Measurements from ENCODE around the gene PHOX2A. TPM values are rescaled to one million over a fixed set of nuclear protein-coding genes. Genes with fewer than 3 reads are reported as not detected.

The PHOX2A gene
- total RNA-seq, 4 donors from 2014 or later: not detected

- H3K4me1 ChIP-seq: peaks cover 4 to 28% (median 11%) of the 10 kb centered on the region in 4 donors
- DNase-seq: no peak
- no peaks in the 10 kb centered on the region for H3K9me3 ChIP-seq
- peak overlapping the region; percentile 88 to 98 (median 92) for H3K4me3 ChIP-seq
- no peak for TF ChIP-seq POLR2A (IDR thresholded peaks at IDR 0.05)
- TF ChIP-seq, protein P1, sequence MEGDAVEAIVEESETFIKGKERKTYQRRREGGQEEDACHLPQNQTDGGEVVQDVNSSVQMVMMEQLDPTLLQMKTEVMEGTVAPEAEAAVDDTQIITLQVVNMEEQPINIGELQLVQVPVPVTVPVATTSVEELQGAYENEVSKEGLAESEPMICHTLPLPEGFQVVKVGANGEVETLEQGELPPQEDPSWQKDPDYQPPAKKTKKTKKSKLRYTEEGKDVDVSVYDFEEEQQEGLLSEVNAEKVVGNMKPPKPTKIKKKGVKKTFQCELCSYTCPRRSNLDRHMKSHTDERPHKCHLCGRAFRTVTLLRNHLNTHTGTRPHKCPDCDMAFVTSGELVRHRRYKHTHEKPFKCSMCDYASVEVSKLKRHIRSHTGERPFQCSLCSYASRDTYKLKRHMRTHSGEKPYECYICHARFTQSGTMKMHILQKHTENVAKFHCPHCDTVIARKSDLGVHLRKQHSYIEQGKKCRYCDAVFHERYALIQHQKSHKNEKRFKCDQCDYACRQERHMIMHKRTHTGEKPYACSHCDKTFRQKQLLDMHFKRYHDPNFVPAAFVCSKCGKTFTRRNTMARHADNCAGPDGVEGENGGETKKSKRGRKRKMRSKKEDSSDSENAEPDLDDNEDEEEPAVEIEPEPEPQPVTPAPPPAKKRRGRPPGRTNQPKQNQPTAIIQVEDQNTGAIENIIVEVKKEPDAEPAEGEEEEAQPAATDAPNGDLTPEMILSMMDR (IDR thresholded peaks at IDR 0.05): no peak
- no peaks in the 10 kb centered on the region for H3K27me3 ChIP-seq
- H3K27ac ChIP-seq: peak overlapping the region; percentile 94 to 100 (median 98)
- H3K36me3 ChIP-seq: no peaks in the 10 kb centered on the region
These were observed 21.7 kb downstream of the PHOX2A start for GRCh38 chr11:72222106-72222891.

DNA sequence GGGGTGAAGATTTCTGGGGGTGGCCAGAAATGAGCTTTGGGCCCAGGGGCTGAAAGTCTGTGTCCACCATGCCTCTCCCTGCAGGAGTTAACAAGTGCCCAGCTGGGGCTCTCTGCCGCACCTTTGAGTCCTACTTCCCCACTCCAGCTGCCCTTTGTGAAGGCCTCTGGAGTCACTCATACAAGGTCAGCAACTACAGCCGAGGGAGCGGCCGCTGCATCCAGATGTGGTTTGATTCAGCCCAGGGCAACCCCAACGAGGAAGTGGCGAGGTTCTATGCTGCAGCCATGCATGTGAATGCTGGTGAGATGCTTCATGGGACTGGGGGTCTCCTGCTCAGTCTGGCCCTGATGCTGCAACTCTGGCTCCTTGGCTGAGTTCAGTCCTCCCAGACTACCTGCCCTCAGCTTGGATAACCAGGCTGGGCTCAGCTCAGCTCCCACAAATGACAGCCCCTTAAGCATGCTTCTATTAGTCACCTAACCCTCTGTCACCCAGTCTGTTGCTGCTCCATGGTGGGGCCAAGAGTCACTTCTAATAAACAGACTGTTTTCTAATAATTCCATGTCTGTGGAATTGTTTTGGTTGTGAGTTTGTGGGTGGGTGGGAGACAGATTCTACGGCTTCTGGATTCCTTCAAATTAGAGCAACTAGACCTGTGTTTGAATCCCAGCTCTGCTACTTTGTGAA is 22.4 kb downstream of the PHOX2A start:
- no peak overlapping the region for H3K4me3 ChIP-seq
- peak overlapping the region in 1 of 4 donors; percentile 94 for H3K27ac ChIP-seq
- H3K9me3 ChIP-seq: no peaks in the 10 kb centered on the region
- H3K4me1 ChIP-seq: peaks cover 4 to 24% (median 11%) of the 10 kb centered on the region in 4 donors
- peak in 2 of 3 donors; percentile 55 to 65 for DNase-seq
- H3K27me3 ChIP-seq: no peaks in the 10 kb centered on the region
- TF ChIP-seq, protein P1 (IDR thresholded peaks at IDR 0.05): no peak
- TF ChIP-seq POLR2A (IDR thresholded peaks at IDR 0.05): no peak
- no peaks in the 10 kb centered on the region for H3K36me3 ChIP-seq

GRCh38 chr11:72220696-72221363 is 23.1 kb downstream of the PHOX2A start:
- peak in 1 of 3 donors; percentile 49 for DNase-seq
- Histone ChIP-seq H3K27me3 (no peaks in the 10 kb centered on the region), H3K4me3 (no peak overlapping the region), H3K36me3 (no peaks in the 10 kb centered on the region), H3K9me3 (no peaks in the 10 kb centered on the region), H3K4me1 (peaks cover 4 to 17% (median 11%) of the 10 kb centered on the region in 4 donors), H3K27ac (peak overlapping the region in 1 of 4 donors; percentile 94)
- TF ChIP-seq POLR2A (IDR thresholded peaks at IDR 0.05): no peak
- TF ChIP-seq, protein P1 (IDR thresholded peaks at IDR 0.05): no peak

- H3K9me3 ChIP-seq: no peaks in the 10 kb centered on the region
- H3K36me3 ChIP-seq: no peaks in the 10 kb centered on the region
- H3K4me3 ChIP-seq: no peak overlapping the region
- no peaks in the 10 kb centered on the region for H3K27me3 ChIP-seq
- peak overlapping the region in 1 of 4 donors; percentile 5 for H3K27ac ChIP-seq
- H3K4me1 ChIP-seq: peaks cover 0 to 9% (median 6%) of the 10 kb centered on the region in 4 donors
- no peak for TF ChIP-seq POLR2A (IDR thresholded peaks at IDR 0.05)
- TF ChIP-seq, protein P1 (IDR thresholded peaks at IDR 0.05): no peak
- DNase-seq: no peak
These were observed 25.7 kb downstream of the PHOX2A start for GRCh38 chr11:72218251-72218745.

- Histone ChIP-seq H3K27me3 (no peaks in the 10 kb centered on the region), H3K9me3 (no peaks in the 10 kb centered on the region), H3K36me3 (no peaks in the 10 kb centered on the region), H3K4me1 (peaks cover 0 to 9% (median 6%) of the 10 kb centered on the region in 4 donors), H3K27ac (peak overlapping the region in 1 of 4 donors; percentile 5), H3K4me3 (no peak overlapping the region)
- TF ChIP-seq, protein P1 (IDR thresholded peaks at IDR 0.05): no peak
- no peak for TF ChIP-seq POLR2A (IDR thresholded peaks at IDR 0.05)
- DNase-seq: no peak
These were observed 26.1 kb downstream of the PHOX2A start for GRCh38 chr11:72217841-72218240.

Measured in Peyer's patch (tissue), 4 donors.